M059J (cell line): ENCODE results near the gene RNU6-1. TPM values are rescaled to one million over a fixed set of nuclear protein-coding genes. Genes with fewer than 3 reads are reported as not detected.

Experiments
- DNase-seq: peaks from one replicate; pipeline ENCODE4 v3.0.0-alpha.2; 2012; ENCODE audit warnings: low read depth
- total RNA-seq: library from RNA; depleted of rRNA; stranded (reverse); fragments of >200 nt; shearing (Covaris generic); gene quantifications from 2 replicates; pipeline ENCODE4 v1.2.3, GENCODE V29; 2014; rRNA removed

Gene RNU6-1
- not detected in 2 replicates for total RNA-seq

DNA sequence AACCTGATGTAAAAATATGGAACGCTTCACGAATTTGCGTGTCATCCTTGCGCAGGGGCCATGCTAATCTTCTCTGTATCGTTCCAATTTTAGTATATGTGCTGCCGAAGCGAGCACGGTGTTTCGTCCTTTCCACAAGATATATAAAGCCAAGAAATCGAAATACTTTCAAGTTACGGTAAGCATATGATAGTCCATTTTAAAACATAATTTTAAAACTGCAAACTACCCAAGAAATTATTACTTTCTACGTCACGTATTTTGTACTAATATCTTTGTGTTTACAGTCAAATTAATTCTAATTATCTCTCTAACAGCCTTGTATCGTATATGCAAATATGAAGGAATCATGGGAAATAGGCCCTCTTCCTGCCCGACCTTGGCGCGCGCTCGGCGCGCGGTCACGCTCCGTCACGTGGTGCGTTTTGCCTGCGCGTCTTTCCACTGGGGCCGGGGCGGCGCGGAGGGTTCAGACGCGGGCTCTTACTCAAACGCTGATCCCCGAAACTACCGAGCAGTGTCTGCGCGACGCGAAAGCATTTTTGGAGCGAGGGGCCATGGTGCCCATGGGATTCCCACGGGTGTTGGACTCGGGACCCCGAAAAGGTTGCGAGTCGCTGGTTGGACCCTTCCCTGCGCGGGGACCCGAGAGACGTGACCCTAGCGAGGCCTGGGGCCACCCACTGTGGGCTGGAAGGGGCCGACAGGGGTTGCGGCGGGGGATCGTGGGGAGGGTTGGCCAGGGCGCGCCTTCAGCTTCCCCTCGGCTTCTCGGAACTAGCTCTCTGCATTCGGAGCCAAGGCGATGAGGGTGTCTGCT lies at the start of gene RNU6-1:
RNU6-1 (minus strand) TSS at position 117 of the 820 bp plus-strand sequence.
- peak; percentile 87 for DNase-seq

DNA sequence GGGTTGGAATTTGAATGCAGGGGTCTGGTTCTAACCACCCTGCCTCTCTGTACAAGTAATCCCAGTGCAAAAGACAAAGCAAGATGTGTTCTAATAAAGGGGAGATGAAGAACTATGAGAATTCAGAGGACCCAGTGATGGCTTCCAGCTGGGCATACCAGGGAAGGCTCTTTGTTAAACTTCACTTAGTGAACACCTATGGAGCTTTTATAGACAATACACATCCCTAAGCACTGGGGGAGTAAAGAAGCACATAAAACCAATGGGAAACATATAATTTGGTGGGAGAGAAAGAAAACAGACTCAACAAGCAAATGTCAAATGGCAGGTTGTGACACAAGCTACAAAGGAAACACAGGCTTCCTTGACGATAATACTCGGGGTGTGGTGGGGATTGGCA lies 47.9 kb upstream of the RNU6-1 start:
- DNase-seq, result no peak

DNA sequence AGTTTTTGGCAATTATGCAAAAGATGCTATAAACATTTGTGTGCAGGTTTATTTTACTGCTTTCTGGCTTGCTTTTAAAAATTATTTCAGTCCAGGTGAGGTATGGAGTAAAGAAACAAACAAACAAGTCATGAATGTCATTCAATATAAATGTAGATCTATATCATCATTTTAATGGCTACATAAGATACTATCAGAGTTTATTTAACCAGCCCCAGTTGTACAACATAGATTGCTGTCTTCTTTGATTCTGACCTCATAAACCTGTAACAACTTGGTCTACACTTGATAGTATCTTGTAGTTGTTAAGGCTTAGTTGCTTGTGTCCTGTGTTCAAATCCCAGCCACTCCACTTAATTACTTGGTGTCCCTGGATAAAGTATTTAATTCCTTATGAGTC lies 46.0 kb upstream of the RNU6-1 start:
- no peak for DNase-seq

DNA sequence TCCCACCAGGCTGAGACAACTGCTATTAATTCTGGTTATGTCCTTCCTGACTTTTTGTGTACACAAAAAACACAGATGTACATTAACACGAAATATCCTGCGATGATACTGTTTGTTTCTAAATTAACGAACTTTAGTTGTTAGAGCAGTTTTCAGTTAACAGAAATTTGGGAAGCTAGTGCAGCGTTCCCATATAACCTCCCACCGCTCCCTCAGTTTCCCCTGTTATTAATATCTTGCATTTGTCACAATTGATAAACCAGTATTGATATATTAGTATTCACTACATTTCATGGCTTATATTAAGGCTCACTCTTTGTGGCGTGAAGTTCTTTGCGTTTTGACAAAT lies 45.3 kb upstream of the RNU6-1 start:
- no peak for DNase-seq

DNA sequence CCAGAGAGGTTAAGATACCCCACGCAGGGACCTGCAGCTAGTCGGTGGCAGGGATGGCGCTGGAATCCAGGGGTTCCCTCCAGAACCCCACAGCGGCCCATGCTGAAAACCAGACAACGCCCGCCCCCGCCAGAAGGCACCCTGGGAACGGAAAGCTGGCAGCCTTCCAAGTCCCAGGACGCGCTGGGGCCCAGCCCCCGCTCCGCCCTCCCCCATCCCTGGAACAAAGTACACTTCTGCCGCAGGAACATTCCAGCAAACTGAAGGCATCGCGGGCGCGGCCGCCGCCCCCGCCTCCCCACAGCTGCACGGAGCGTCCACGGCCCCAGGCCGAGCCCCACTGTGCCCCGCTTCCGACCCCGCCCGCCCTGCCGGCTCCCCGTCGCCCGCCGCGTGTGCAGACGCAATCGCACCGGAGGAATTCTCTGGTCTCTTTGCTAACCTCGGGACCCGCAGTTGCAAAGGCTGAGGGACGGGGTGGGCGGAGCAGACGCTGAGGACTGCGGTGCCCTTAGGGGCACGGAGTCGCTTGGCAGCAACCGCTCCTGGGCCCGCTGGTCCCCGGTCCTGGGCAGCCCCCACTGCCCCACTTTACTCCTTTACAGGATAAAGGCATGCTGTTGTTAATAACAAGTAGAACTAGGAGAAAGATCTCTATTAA lies 44.8 kb upstream of the RNU6-1 start:
- DNase-seq, result peak; percentile 49

DNA sequence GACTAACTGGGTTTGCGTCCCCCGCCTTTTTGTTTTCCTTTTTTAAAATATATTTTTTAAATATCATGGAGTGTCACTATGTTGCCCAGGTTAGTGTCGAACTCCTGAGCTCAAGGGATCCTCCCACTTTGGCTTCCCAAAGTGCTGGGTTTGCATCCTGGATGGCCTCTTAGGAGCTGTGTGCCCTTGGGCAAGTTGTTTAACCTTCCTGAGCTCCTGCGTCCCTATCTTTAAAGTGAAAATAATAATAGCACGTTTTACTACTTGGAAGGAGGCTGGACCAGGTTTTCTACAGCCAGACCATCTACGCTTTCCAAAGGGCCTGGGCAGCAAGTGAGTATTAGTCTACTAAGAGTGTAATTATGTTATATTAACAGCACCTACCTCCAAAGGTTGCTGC lies 44.2 kb upstream of the RNU6-1 start:
- no peak for DNase-seq

DNA sequence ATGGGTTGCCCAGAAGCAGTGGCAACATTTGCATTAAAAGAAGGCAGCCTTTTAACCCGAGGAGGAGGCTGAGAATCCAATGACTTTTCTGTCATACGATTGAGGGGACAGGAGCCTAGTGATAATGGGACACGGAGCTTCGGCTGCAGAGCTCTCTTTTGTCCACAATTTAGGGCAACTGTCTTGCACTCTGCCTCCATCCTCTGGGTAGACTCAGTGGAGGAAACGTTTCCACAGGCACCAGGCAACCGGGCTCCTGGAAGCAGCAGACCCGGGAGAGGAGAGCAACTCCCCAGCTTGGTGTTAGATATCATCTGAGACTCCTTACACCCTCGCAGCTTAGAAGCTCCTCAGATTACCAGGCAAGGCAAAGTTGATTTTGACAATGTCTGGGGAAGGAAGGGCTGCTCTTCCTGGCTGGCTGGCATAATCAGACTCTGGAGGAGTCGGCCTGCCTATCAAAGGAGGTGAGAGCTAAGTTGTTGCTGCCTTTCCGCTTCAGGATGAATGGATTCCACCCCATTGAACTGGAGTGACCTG lies 43.5 kb upstream of the RNU6-1 start:
- DNase-seq, result no peak

DNA sequence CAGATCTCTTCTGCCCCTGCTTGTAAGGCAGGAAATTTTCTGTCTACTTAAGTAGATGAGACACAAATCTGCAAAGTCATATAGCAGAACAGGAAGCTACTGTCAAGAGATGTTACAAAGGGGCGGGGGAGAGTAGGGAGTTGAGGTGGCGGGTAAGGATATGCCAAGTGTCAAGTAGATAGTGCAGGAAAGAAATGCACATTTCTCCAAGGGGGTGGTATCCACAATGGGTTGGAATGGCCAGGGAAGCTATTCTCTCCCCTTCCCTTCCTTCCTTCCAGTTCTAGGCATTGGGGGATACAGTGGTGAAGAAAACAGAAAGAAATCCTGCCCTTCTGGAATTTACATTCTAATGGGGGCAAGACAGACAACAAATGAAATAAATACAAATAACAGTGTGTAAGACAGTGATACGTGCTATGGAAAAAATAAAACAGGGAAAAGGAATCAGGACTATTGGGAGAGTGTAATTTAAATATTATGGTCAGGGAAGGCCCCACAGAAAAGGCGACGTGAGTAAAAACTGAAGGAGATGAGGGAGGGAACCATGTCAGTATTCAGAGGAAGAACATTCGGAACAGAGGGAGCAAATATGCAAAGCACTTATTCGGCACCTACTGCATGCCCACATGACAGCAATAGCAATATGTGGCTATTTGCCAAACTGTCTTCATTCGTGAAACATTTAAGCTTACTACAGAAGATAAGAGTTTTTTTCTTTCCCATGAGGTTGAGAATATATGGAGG lies 42.8 kb upstream of the RNU6-1 start:
- DNase-seq, result no peak

DNA sequence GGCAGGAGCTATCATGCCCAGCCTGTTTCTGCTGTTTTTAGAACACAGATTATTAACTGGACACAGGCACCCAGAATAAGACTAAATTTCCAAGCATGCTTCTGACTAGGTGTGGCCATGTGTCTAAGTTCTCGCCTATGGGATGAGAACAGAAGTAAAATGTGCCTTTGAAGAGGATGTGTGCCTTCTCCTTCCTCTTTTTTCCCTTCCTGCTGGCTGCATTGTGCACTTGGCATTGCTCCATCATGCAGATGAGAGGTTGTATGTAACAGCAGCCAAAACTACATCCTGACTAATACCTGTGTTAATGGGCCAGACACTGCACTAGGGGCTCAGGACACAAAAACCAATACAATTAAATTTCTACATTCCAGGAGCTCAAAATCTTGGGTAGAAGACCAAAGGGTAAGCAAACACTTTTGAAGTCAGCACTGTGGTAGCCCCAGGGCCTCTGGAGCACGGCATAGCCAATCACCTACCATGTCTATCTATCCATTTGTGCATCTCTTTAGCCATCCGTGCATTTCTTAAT lies 40.9 kb upstream of the RNU6-1 start:
- peak; percentile 46 for DNase-seq

DNA sequence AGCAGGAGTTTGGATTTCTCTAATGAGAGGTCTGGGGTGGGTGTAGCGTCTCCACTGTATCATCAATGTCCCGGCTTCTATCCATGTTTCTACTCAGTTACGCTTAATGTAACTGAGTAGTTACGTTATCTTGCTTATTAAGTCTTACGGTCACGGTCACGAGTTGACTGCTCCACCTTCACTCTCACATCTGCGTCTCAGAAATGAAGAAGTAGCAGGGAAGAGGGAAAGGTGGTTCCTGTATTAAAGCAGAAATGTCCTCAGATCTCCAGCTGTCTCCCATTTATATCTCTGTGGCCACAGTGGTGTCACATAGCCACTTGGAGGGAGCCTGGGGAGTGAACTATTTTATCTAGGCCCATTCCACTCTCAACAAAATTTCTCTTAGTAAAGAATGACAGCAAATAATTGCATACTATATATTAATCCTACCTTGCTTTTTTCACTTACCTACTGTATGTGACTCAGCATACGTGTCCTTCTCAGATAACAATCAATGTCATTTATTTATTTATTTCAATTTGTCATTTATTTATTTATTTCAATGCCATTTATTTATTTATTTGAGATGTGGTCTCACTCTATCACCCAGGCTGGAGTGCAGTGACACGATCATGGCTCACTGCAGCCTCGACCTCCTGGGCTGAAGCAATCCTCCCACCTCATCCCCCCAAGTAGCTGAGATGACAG lies 39.7 kb upstream of the RNU6-1 start:
- DNase-seq, result no peak

DNA sequence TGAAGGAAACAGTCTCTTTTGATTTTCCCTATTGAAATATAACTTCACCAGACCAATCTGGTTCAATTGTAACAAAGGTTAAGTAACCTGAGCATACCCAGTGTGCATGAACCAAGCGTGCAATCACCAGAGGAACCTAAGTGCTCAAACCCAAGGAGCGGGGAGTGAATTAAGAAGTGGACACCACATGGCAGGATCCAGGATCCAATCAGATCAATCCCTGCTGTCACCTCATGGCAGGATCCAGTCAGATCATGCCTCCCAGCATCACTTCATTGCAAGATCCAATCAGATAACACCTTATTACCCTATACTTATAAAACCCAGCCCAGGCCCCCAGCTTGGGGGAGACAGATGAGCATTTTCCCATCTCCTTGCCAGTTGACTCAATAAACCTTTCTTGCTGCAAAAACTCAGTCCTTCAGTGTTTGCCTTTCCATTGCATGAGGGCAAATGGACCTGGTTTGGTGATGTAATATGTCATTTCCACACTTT lies 38.9 kb upstream of the RNU6-1 start:
- DNase-seq, result no peak

DNA sequence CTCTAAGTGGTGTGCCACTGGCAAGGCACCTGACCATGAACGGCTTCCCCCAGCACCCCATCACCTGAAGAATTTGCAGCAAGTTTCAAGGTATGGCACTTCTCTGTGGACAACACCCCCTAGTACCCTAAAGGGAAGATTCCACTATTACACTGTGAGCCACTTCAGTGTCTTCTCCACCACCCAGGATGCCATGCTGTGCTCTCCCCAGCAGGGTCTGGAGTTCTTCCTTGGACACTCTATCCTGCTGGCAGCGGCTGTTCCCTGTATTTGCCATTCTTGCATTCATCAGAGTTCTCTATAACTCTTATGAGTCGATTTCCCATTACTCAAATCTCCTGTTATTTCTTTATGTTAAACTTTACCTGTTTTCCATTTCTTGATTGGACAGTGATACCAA lies 33.9 kb upstream of the RNU6-1 start:
- no peak for DNase-seq

DNA sequence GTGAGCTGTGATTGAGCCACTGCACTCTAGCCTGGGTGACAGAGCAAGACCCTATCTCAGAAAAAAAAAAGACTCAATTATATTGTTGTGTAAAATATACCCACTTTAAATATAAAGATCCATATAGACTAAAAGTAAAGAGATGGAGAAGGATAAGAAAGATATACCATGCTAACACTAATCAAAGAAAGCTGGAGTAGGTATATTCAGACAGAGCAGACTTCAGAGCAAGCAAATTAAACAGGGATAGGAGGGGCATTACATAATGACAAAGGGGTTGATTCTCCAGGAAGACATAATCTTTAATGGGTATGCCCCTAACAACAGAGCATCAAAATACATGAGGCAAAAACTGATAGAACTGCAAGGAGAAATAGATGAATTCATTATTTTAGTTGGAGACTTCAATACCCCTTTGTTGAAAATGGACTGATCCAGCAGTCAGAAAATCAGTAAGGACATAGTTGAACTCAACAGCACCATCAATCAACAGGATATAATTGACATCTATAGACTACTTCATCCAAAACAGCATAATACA lies 31.1 kb upstream of the RNU6-1 start:
- no peak for DNase-seq

DNA sequence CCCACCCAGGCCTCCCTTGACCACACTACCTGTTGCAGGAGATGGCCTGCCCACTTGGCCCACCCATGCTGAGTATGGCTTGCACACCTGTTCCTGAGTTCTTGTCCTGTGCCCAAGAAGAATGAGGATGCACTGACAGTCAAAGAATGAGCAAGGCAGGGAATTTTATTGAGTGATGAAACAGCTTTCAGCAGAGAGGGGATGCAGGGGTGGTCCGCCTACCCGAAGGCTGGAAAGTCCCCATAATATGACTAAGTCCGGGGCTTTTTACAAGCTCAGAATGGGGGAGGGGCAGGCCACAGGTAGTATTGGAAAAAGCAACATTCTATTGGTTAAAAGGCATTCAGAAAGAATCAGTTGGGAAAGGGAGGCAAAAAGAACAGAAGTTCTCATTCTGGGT lies 29.9 kb upstream of the RNU6-1 start:
- no peak for DNase-seq

DNA sequence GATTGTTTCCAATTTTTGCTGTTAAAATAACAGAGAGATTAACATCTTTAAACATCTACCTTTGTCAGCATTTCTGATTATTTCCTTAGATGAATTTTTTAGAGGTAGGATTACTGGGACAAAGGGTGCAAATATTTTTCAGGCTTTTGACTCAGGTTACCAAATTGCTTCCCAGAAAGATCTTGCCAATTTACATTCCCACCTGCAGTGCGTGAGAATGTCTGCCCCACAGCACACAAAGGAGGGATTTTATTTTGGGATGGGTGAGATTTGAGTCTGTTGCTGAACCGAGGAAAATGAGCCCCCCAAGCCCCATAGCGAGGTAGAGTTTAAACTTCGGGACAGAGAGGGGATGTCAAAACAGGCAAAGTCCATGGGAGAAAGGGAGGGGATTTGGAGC lies 25.9 kb upstream of the RNU6-1 start:
- DNase-seq, result no peak

DNA sequence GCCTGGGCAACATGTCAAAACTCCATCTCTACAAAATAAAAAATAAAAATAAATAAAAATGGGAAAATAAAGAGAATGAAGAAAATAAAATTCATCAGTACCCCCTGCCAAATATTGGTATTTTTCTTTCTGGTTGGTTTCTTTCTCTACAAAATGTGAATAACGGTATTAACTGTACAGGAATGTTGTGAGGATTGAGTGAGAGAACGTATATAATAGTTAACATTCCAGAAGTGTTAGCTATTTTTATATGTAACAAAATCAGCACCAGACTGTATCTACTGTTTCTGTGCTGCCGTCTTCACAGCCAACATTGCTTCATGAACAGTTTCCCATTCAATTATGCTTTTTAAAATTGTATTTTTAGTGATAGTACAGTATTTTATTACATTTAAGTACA lies 25.5 kb upstream of the RNU6-1 start:
- DNase-seq, result no peak

DNA sequence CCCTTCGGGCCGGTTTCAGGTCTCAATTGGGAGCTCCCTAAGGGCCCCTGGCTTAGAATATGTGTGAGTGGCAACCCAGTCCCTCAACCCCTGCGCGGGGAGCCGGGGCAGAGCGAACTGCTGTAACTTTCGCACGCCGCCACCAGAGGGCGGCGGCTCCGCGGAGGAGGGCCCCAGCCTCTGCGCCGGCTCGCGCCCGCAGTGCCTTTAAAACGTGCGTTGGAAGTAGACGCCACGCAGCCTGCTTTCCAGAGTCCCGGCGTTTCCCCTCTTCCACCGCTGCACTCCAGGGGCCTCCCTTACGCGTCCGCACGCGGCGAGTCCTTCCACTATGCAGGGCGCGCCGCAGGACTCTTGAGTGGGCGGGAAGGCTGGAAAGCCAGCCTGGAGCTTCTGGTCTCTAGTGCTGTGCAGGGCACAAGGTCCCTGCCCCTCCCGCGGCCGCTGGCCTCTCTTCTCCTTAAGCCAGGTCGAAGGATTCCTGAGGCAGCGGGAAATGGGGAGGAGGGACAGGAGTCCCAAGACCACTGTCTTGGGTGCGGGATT lies 23.7 kb upstream of the RNU6-1 start:
- DNase-seq, result peak; percentile 63

DNA sequence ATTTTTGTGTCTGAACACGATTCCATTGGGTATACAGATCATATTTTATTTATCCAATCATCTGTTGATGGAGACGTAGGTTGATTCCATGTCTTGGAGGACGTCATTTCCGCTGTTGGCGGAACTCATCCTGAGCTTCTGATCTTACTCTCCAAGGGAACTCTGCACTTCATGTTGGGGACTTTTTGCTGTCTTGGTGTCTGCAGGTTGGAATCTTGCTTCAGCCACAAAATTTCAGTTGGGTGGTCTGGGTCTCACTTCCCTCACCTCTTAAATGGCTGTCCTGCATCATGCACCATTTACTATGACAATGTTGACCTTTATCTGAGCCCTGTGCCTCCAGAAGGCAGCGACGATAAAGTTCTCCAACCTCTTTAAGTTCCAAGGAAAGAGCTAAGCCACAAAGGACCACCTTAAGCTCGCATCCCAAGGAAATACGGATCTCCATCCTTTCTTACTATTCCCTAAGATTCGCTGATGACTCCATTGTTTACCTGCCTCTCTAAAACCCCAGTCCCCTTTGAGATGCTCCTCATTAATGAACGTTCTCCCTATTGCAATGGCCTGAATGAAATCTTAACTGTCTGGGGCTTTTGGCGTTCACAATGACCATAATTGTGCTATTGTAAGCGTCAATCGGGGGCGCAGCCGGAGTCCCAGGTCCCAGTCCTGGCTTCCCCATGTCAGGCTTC lies 23.1 kb upstream of the RNU6-1 start:
- no peak for DNase-seq

DNA sequence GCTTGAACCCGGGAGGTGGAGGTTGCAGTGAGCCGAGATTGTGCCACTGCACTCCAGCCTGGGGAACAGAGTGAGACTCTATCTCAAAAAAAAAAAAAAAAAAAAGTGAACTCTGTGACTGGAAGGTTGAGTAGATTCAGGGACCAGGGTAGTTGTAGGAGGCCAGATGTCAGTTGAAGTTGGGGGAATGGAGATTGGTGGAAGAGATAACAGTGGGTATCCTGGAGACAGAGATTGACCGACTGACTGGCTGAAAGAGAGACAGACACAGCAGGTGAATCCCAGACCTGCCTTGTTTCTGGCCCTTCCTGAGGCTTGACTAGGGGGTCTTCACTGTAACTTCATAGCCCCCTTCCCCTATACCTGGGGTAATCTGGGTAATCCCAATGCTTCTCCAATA lies 22.1 kb upstream of the RNU6-1 start:
- DNase-seq, result no peak

DNA sequence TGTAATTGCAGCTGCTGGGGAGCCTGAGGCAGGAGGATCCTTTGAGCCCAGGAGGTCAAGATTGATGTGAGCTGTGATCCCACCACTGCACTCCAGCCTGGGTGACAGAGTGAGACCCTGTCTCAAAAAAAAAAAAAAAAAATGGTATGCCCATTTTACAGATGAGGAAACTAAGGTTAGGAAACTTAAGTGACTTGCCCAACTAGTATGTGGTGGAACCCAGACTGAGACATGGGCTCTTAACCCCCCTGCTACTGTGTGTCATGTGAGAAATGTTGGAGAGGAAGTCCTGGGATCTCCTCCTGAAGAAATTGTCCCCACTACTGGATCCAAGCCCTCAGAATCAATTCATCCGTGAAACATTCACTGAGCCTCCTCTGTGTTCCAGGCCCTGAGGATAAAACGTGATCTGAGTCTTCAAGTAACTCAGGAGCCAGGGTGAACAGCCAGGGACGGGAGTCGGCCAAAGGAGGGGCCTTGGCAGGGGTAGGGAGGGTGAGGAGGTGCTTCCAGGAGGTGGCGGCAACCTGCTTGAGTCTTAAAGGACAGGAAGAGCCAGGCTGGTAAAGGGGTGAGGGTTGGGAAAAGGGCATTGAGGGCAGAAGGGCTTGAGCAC lies 19.6 kb upstream of the RNU6-1 start:
- DNase-seq, result peak; percentile 58
